Measurements from ENCODE around the gene SPIN1.

SPIN1 gene

DNA sequence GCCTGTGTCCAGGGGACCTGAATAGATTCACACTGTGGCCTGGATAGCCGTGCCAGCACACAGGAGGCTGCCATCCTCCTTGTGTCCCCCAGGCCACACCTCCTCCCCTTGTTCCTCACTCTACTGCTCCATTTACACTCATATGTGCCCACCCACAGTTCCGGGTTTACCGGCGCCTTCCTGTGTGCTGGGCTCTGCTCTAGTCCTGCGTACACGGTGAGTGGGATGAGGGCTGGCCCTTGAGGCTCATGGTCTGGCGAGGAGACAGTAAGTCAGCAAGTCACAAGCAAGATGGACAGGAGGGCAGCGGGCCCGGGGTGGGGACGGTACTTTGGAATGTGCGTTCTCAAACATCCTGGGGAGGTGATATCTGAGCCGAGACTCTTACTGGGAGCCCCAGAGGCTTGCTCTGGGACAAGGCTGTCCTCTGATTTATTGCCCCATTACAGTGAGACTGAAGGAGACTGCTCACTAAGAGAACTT, 114.3 kb downstream of the SPIN1 start:
- H3K9me3 ChIP-seq: no peaks in the 10 kb centered on the region
- in situ Hi-C loops (cut with MboI; ENCODE audit: low sequenced_read_pairs): no loop called here
- no peaks in the 10 kb centered on the region for H3K36me3 ChIP-seq (replicated peaks)
- H3K4me3 ChIP-seq: no peak overlapping the region
- H3K27me3 ChIP-seq (ENCODE audit: low read depth): no peaks in the 10 kb centered on the region
- H3K4me1 ChIP-seq: no peaks in the 10 kb centered on the region
- no peak for DNase-seq (ENCODE audit: low spot score in 2 of 2)

DNA sequence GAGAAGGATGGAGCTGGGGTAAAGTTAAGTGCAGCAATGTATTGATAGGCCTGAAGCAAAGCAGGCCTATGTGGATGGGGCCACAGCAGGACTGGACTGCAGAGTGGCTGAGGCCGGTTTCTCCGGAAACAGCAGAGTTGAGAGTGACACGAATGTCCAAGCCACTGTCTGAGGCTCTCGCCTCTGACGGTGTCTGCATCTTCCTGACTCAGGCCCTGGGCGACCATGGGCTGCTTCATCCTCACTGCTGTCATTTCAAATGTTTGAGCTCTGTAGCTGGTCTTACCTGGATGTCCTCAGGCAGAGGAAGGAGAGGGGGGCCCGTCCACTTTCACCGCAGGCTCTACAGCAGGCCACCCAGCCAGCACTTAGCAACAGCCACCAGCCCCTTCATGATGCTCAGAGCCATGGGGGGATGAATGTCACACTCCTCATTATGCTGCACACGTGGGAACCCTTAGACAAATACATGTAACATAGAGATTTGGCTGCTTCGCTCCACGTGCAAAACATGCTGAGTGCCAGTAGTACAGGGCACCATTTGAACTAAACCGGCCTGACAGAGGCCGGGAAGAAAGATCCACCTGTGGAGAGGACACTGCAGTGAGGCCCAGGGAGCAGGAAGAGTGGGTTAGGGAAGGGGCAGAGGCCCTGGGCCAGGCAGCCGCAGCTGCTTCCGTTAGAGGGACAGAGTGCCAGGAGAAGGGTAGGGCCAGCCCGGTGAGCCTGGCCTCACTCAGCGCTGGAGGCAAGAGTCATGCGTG, 115.0 kb downstream of the SPIN1 start:
- Histone ChIP-seq H3K36me3 (replicated peaks) (no peaks in the 10 kb centered on the region), H3K4me3 (no peak overlapping the region), H3K4me1 (no peaks in the 10 kb centered on the region), H3K27me3 (ENCODE audit: low read depth) (no peaks in the 10 kb centered on the region), H3K9me3 (no peaks in the 10 kb centered on the region)
- DNase-seq (ENCODE audit: low spot score in 2 of 2): no peak
- in situ Hi-C loops (cut with MboI; ENCODE audit: low sequenced_read_pairs): no loop called here

DNA sequence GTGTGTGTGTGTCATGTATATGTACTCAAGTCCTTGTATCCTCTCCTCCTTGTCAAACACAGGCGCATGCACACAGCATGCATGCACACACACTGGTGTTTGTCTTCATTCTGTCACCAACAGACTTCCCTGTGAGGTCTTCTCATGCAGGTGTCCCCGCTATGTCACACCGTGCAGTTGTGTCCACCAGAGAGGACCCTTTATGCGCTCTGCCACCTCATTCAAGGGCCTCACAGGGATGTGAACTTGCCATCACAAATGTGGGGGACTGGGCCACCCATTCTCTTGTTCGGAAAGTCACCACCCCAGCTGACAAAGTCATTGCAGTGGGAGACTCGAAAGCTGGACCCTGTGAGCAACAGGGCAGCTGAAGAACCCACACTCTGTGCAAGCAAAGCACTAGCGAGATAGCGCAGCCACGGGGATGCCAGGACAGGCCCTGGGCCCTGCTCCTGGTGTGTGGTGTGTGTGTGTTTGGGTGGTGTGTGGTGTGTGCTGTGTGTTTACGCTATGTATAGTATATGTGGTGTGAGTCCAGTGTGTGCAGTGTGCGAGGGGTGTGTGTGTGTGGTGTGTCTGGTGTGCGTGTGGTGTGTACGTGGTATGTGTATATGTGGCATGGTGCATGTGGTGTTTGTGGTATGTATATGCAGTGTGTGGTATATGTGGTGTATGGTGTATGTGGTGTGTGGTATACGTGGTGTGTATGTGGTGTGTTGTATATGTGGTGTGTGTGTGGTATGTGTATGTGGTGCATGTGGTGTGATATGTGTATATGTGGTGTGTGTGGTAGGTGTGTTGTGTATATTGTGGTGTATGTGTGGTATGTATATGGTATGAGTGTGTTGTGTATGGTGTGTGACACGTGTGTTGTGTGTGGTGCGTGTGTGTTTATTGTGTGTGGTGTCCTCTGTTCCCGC, 115.9 kb downstream of the SPIN1 start:
- H3K27me3 ChIP-seq (ENCODE audit: low read depth): no peaks in the 10 kb centered on the region
- in situ Hi-C loops (cut with MboI; ENCODE audit: low sequenced_read_pairs): no loop called here
- H3K36me3 ChIP-seq (replicated peaks): no peaks in the 10 kb centered on the region
- no peak for DNase-seq (ENCODE audit: low spot score in 2 of 2)
- H3K4me3 ChIP-seq: no peak overlapping the region
- H3K9me3 ChIP-seq: no peaks in the 10 kb centered on the region
- no peaks in the 10 kb centered on the region for H3K4me1 ChIP-seq

DNA sequence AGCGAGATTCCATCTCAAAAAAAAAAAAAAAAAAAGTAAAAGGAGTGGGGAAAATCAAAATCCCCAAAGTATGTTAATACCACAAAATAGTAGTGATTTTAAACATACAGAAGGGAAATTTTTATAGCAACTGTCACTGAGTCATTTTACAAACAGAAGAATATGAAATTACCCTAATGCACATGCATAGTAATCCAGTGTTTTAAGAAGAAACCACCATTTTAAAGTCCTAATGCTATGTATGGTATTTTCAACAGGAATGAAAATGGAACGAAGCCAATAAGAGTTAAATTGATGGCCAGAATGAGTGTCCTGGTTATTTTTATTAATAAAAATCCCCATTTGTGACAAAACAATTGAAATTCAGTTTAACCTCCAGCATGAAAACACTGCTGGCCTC, 120.1 kb downstream of the SPIN1 start:
- Histone ChIP-seq H3K9me3 (no peaks in the 10 kb centered on the region), H3K27me3 (ENCODE audit: low read depth) (no peaks in the 10 kb centered on the region), H3K36me3 (replicated peaks) (no peaks in the 10 kb centered on the region), H3K4me3 (no peak overlapping the region), H3K4me1 (no peaks in the 10 kb centered on the region)
- no peak for DNase-seq (ENCODE audit: low spot score in 2 of 2)
- in situ Hi-C loops (cut with MboI; ENCODE audit: low sequenced_read_pairs): no loop called here

DNA sequence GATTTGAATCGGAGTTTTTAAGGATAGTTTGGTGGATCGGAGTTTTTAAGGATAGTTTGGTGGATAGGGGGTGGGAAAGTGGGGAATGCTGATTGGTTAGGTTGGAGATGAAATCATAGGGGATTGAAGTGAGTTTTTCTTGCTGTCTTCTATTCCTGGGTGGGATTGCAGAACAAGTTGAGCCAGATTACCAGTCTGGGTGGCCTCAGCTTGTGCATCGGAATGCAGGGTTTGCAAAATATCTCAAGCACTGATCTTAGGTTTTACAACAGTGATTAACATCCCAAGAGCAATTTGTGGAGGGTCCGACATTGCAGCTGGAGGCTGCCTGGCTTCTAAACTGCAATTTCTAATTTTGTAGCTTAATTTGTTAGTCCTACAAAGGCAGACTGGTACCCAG, 123.7 kb downstream of the SPIN1 start:
- no peaks in the 10 kb centered on the region for H3K9me3 ChIP-seq
- H3K4me1 ChIP-seq: no peaks in the 10 kb centered on the region
- H3K36me3 ChIP-seq (replicated peaks): no peaks in the 10 kb centered on the region
- H3K27me3 ChIP-seq (ENCODE audit: low read depth): no peaks in the 10 kb centered on the region
- H3K4me3 ChIP-seq: no peak overlapping the region
- DNase-seq (ENCODE audit: low spot score in 2 of 2): no peak
- in situ Hi-C loops (cut with MboI; ENCODE audit: low sequenced_read_pairs): no loop called here

DNA sequence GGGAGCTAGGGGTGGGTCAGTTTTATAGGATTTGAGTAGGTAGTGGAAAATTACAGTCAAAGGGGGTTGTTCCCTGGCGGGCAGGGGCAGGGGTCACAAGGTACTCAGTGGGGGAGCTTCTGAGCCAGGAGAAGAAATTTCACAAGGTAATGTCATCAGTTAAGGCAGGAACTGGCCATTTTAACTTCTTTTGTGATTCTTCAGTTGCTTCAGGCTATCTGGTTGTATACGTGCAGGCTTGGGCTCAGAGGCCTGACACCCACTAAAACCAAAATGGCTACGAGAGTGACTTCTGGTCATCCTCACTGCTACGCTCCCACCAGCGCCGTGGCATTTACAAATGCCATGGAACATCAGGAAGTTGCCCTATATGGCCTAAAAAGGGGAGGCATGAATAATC, 126.0 kb downstream of the SPIN1 start:
- no peak for DNase-seq (ENCODE audit: low spot score in 2 of 2)
- Histone ChIP-seq H3K4me3 (no peak overlapping the region), H3K27me3 (ENCODE audit: low read depth) (no peaks in the 10 kb centered on the region), H3K9me3 (no peaks in the 10 kb centered on the region), H3K4me1 (no peaks in the 10 kb centered on the region), H3K36me3 (replicated peaks) (no peaks in the 10 kb centered on the region)
- in situ Hi-C loops (cut with MboI; ENCODE audit: low sequenced_read_pairs): no loop called here

DNA sequence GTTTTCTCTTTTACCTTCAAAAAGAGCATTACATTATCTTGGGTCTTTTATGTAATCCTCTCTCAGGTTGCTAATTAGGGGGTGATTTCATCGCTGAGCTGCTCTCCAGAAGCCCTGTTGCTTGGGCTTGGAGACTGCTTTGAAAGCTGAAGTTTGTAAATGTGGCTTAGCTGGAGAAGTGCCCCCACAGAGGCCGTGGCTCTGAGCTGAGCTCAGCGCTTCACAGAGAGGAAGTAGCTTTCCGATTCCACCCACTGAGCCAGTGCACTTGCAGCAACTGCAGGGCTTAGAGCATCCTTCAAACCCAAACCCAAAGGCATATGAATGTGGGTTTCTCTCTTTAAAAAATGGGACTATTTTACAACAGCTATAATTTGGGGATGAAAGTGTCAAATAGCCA, 133.1 kb downstream of the SPIN1 start:
- Histone ChIP-seq H3K36me3 (replicated peaks) (no peaks in the 10 kb centered on the region), H3K9me3 (no peaks in the 10 kb centered on the region), H3K4me1 (no peaks in the 10 kb centered on the region), H3K4me3 (no peak overlapping the region), H3K27me3 (ENCODE audit: low read depth) (no peaks in the 10 kb centered on the region)
- DNase-seq (ENCODE audit: low spot score in 2 of 2): no peak
- in situ Hi-C loops (cut with MboI; ENCODE audit: low sequenced_read_pairs): no loop called here

DNA sequence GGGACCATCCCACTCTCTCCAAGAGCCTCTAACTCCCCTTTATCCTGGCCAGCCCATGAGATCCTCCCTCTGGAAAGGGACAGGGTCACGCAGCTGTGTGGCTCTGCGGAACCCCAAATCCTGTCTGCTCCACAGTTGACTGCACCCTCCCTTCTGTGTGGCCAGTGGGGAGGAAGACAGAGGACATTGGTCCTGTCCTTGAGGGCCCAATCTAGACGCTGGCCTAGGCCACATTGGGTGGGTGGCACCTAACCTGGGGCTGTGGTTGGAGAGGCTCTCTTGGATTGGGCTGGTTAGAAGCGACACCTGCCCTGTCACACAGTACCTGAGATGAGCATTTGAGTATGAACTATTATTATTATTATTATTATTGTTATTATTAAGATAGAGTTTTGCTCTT, 134.1 kb downstream of the SPIN1 start:
- Histone ChIP-seq H3K4me1 (no peaks in the 10 kb centered on the region), H3K4me3 (no peak overlapping the region), H3K9me3 (no peaks in the 10 kb centered on the region), H3K36me3 (replicated peaks) (no peaks in the 10 kb centered on the region), H3K27me3 (ENCODE audit: low read depth) (no peaks in the 10 kb centered on the region)
- in situ Hi-C loops (cut with MboI; ENCODE audit: low sequenced_read_pairs): no loop called here
- DNase-seq (ENCODE audit: low spot score in 2 of 2): no peak

DNA sequence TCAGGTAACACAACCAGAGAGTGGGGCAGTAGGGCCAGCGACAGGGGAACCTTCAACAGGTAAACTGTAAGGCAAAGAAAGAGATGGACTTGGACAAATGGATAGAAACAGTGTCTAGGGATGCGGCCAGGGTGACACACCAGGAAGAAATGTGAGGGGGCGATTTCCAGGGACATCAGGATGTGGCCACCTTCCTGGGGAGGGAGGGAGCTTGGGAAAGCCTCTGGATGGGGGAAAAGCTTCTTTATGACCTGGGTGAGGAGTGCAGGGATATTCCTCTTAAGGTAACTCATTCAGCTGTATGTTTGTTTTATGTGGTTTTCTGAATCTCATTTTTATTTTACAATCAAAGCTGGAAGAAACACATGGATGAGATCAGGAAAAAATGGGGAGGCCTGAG, 134.8 kb downstream of the SPIN1 start:
- in situ Hi-C loops (cut with MboI; ENCODE audit: low sequenced_read_pairs): no loop called here
- no peaks in the 10 kb centered on the region for H3K27me3 ChIP-seq (ENCODE audit: low read depth)
- no peak for DNase-seq (ENCODE audit: low spot score in 2 of 2)

DNA sequence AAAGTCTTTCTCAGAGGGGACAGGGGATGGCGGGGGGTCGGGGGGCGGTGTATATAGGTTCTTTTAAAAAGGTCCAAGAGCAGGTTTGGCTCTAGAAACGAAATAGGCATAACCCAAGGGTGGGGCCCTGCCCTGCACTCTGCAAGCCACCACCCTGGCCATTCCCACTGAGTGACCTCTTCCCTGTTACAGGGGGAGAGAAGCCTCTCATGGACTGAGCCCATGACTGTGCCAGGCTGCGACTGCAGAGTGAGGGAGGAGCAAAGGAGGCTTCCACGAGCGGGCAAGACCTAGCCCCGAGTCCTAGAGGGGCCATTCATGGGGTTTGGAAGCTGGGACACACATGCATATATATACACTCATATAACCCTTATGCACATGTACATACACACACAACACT, 136.7 kb downstream of the SPIN1 start:
- Histone ChIP-seq H3K36me3 (replicated peaks) (no peaks in the 10 kb centered on the region), H3K4me1 (no peaks in the 10 kb centered on the region), H3K4me3 (no peak overlapping the region), H3K27me3 (ENCODE audit: low read depth) (no peaks in the 10 kb centered on the region), H3K9me3 (no peaks in the 10 kb centered on the region)
- in situ Hi-C loops (cut with MboI; ENCODE audit: low sequenced_read_pairs): no loop called here
- DNase-seq (ENCODE audit: low spot score in 2 of 2): no peak

More for the DNA sequence above, 134.8 kb downstream of the SPIN1 start:
- Histone ChIP-seq H3K9me3 (no peaks in the 10 kb centered on the region), H3K4me1 (no peaks in the 10 kb centered on the region), H3K4me3 (no peak overlapping the region), H3K36me3 (replicated peaks) (no peaks in the 10 kb centered on the region)

DNA sequence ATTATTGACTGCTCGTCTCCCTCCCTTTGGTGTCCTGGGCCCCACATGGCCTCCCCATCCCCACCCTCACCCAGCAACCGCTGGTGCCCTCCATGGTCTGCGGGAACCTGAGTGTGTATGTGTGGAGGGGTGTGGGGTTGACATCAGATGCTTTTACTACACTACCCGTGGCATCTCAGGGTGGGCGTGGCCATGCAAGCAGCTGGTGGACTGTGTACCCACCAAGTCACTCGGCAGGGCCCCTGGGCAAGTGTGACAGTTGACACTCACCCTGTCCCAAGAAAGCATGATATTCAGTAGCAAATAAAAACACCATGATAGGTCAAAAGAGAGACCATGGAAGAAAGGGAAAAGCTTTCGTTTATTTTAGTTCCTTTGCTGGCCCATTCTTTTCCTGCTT, 139.4 kb downstream of the SPIN1 start:
- no peak for DNase-seq (ENCODE audit: low spot score in 2 of 2)
- Histone ChIP-seq H3K36me3 (replicated peaks) (no peaks in the 10 kb centered on the region), H3K27me3 (ENCODE audit: low read depth) (no peaks in the 10 kb centered on the region), H3K4me3 (no peak overlapping the region), H3K9me3 (no peaks in the 10 kb centered on the region), H3K4me1 (peaks cover 2% of the 10 kb centered on the region; the same call in 1 of the 2 replicates)
- in situ Hi-C loops (cut with MboI; ENCODE audit: low sequenced_read_pairs): no loop called here

Measured in HAP-1 (cell line).